Stimulated activated CD4-positive, alpha-beta T cell treated with anti-CD3 and anti-CD28 coated beads, TNF-alpha, amount 100 ng/mL, for 1 hour (primary cell): ENCODE results near the gene DYRK1B.
"Not testable (repeated sequence)": the region's sequence is repeated elsewhere in the genome, so short reads cannot be mapped to it uniquely, and the experiment has no call there.

Experiments used
- DNase-seq, 3 donors: peaks; one replicate each; pipeline ENCODE4 v3.0.0-alpha.2; 2020; ENCODE audit warnings: low read depth in 3 of 3, low spot score in 1 of 3

The DYRK1B gene

GRCh38 chr19:39831679-39832078, 2.3 kb downstream of the DYRK1B start:
- no peak for DNase-seq

- no peak for DNase-seq
Observed at GRCh38 chr19:39830847-39831246, 3.1 kb downstream of the DYRK1B start.

GRCh38 chr19:39830406-39830805, 3.6 kb downstream of the DYRK1B start:
- DNase-seq = no peak

- no peak for DNase-seq
Observed at GRCh38 chr19:39829702-39830275, 4.2 kb downstream of the DYRK1B start.

- no peak for DNase-seq
Observed at GRCh38 chr19:39828654-39829032, 5.3 kb downstream of the DYRK1B start.

- no peak for DNase-seq
Observed at GRCh38 chr19:39828015-39828653, 5.8 kb downstream of the DYRK1B start.

GRCh38 chr19:39827216-39827615, 6.7 kb downstream of the DYRK1B start:
- no peak for DNase-seq

- DNase-seq = no peak
Observed at GRCh38 chr19:39826311-39826945, 7.5 kb downstream of the DYRK1B start.

- DNase-seq = no peak
Observed at GRCh38 chr19:39825531-39826076, 8.4 kb downstream of the DYRK1B start.

GRCh38 chr19:39825093-39825463, 8.9 kb downstream of the DYRK1B start:
- DNase-seq = no peak

GRCh38 chr19:39824143-39825092, 9.5 kb downstream of the DYRK1B start:
- DNase-seq = peak; percentile 67 to 76 (median 73)

- no peak for DNase-seq
Observed at GRCh38 chr19:39823686-39824085, 10.3 kb downstream of the DYRK1B start.

GRCh38 chr19:39820696-39821095, 13.3 kb downstream of the DYRK1B start:
- no peak for DNase-seq

GRCh38 chr19:39819786-39820185, 14.2 kb downstream of the DYRK1B start:
- no peak for DNase-seq

GRCh38 chr19:39818626-39819097, 15.3 kb downstream of the DYRK1B start:
- DNase-seq = no peak

- no peak for DNase-seq
Observed at GRCh38 chr19:39817888-39818561, 15.9 kb downstream of the DYRK1B start.

GRCh38 chr19:39816287-39817048, 17.5 kb downstream of the DYRK1B start:
- DNase-seq = no peak

- DNase-seq = no peak
Observed at GRCh38 chr19:39814595-39814994, 19.4 kb downstream of the DYRK1B start.

- not testable (repeated sequence) for DNase-seq
Observed at GRCh38 chr19:39814111-39814510, 19.9 kb downstream of the DYRK1B start.
